Endothelial cell of umbilical vein (primary cell): Measurements from ENCODE around the gene TMEM52B. TPM values are rescaled to one million over a fixed set of nuclear protein-coding genes. Genes with fewer than 3 reads are reported as not detected.

Experiments used
- BruUV-seq: library from RNA; stranded (reverse); fragments of 400-500 nt; replicated peaks from 2 replicates; lab custom pipeline; 2021; lab: Mats Ljungman, UMichigan
- CTCF ChIA-PET: fragments of 300-600, 350-600 bp; sonication (Branson Sonifier 250); formaldehyde crosslinking; loops from one replicate; lab custom pipeline; 2021; ENCODE audit warnings: antibody characterized with exemption, inconsistent platforms; lab: Charles Lee
- POLR2A ChIA-PET: fragments of 300-600, 350-600 bp; sonication (Branson Sonifier 250); formaldehyde crosslinking; loops from one replicate; lab custom pipeline; 2021; ENCODE audit warnings: antibody characterized with exemption, inconsistent platforms; lab: Charles Lee
- DNase-seq: peaks from one replicate; pipeline ENCODE4 v3.0.0-alpha.2; 2011; ENCODE audit warnings: low read depth, low spot score
- FAIRE-seq: peaks from 2 replicates; lab custom pipeline; 2011; peaks lifted over from hg19 to GRCh38; lab: Jason Lieb, UNC
- H2AFZ ChIP-seq: 2 replicates; pipeline ENCODE4 v1.6.0; 2012; ENCODE audit warnings: low read depth, low read length, control low read depth, inconsistent platforms
- H3K27ac ChIP-seq: 2 replicates; pipeline ENCODE4 v1.5.1; 2011; ENCODE audit warnings: low read depth, mild to moderate bottlenecking, control low read depth, low read length, moderate library complexity; ENCODE audit not compliant: insufficient read depth
- H3K27me3 ChIP-seq, 2 experiments: 2 replicates each; pipeline versions ENCODE4 v1.6.0 to v1.6.1; 2011; ENCODE audit warnings: low read length in 2 of 2, mixed read lengths in 1 of 2; ENCODE audit not compliant: control insufficient read depth in 2 of 2, insufficient read depth in 2 of 2
- H3K36me3 ChIP-seq, 2 experiments: 2 replicates in 1 of 2; 3 replicates in 1 of 2; pipeline ENCODE4 v1.5.1; 2011; ENCODE audit warnings: low read length in 2 of 2, mild to moderate bottlenecking in 1 of 2, moderate library complexity in 1 of 2; ENCODE audit not compliant: control insufficient read depth in 2 of 2, insufficient read depth in 2 of 2; ENCODE audit errors: extremely low read depth in 1 of 2
- H3K4me1 ChIP-seq: 3 replicates; pipeline ENCODE4 v1.5.1; 2011; ENCODE audit warnings: mild to moderate bottlenecking, low read length; ENCODE audit not compliant: control insufficient read depth, insufficient read depth; ENCODE audit errors: extremely low read depth
- H3K4me2 ChIP-seq: 2 replicates; pipeline ENCODE4 v1.6.1; 2011; ENCODE audit warnings: low read length, control low read depth, mixed read lengths; ENCODE audit not compliant: insufficient read depth
- H3K4me3 ChIP-seq, 3 experiments: fragments of 200-600 bp in 1 of 3; sonication (generic), shearing (Covaris generic) in 1 of 3; replicated peaks in 1 of 3; 2 replicates each; pipeline ENCODE4 v1.5.1; 2011 to 2016; ENCODE audit warnings: control low read depth in 3 of 3, low read length in 3 of 3, mild to moderate bottlenecking in 2 of 3, inconsistent platforms in 1 of 3, low read depth in 1 of 3, moderate library complexity in 1 of 3; ENCODE audit not compliant: insufficient read depth in 1 of 3
- H3K79me2 ChIP-seq: 2 replicates; pipeline ENCODE4 v1.6.0; 2012; ENCODE audit warnings: low read length, inconsistent platforms; ENCODE audit not compliant: control insufficient read depth, insufficient read depth
- H3K9ac ChIP-seq: replicated peaks from 2 replicates; pipeline ENCODE3; 2011; ENCODE audit warnings: low read length, control low read depth; ENCODE audit not compliant: insufficient read depth; ENCODE audit errors: extremely low read depth
- H3K9me1 ChIP-seq: replicated peaks from 3 replicates; pipeline ENCODE4 v1.6.0; 2011; ENCODE audit warnings: mild to moderate bottlenecking, low read length; ENCODE audit not compliant: control insufficient read depth, insufficient read depth; ENCODE audit errors: extremely low read depth
- H3K9me3 ChIP-seq: replicated peaks from 2 replicates; pipeline ENCODE4 v1.5.1; 2012; ENCODE audit warnings: low read length, inconsistent platforms; ENCODE audit not compliant: control insufficient read depth, insufficient read depth
- H4K20me1 ChIP-seq: replicated peaks from 2 replicates; pipeline ENCODE3; 2011; ENCODE audit warnings: mild to moderate bottlenecking, low read length; ENCODE audit not compliant: control insufficient read depth, insufficient read depth; ENCODE audit errors: extremely low read depth
- CTCF ChIP-seq, 2 donors: IDR thresholded peaks; 1 replicate in 1 of 2; 2 replicates in 1 of 2; pipeline ENCODE4 v1.5.1; 2011; ENCODE audit warnings: low read length in 2 of 2, mild to moderate bottlenecking in 2 of 2, moderate library complexity in 2 of 2, control low read depth in 1 of 2, inconsistent platforms in 1 of 2, low read depth in 1 of 2; ENCODE audit not compliant: insufficient read depth in 1 of 2; ENCODE audit errors: extremely low read depth in 1 of 2
- EZH2 ChIP-seq: IDR thresholded peaks from 2 replicates; pipeline ENCODE4 v1.6.1; 2012; ENCODE audit warnings: borderline replicate concordance, low read depth, mild to moderate bottlenecking, moderate library complexity, low read length, inconsistent platforms; ENCODE audit not compliant: severe bottlenecking
- FOS ChIP-seq: IDR thresholded peaks from 2 replicates; pipeline ENCODE4 v1.6.1; 2011; ENCODE audit warnings: mild to moderate bottlenecking, low read length, moderate library complexity, borderline replicate concordance; ENCODE audit not compliant: insufficient read depth
- GATA2 ChIP-seq: IDR thresholded peaks from 2 replicates; pipeline ENCODE4 v1.7.0; 2011; ENCODE audit warnings: low read depth, mild to moderate bottlenecking, moderate library complexity, mixed read lengths, low read length; ENCODE audit not compliant: insufficient read length, insufficient read depth
- JUN ChIP-seq: IDR thresholded peaks from 2 replicates; pipeline ENCODE4 v1.6.1; 2011; ENCODE audit warnings: borderline replicate concordance, low read depth; ENCODE audit not compliant: insufficient read length, insufficient read depth
- MYC ChIP-seq: IDR thresholded peaks from one replicate; pipeline ENCODE4 v1.6.1; 2011; ENCODE audit warnings: mild to moderate bottlenecking, low read depth, low read length
- POLR2A ChIP-seq: IDR thresholded peaks from 2 replicates; pipeline ENCODE4 v1.6.1; 2012; ENCODE audit warnings: low read depth, mild to moderate bottlenecking, control low read depth, low read length
- POLR2AphosphoS5 ChIP-seq: IDR thresholded peaks from 2 replicates; pipeline ENCODE4 v1.6.1; 2012; ENCODE audit warnings: low read depth, mild to moderate bottlenecking, control low read depth, low read length, moderate library complexity; ENCODE audit not compliant: insufficient read depth
- dilution Hi-C: fragments of 300-500 bp; cut with MboI; formaldehyde crosslinking; loops from one replicate; pipeline ENCODE4 v1.15.0; 2019; ENCODE audit warnings: low sequenced_read_pairs; ENCODE audit not compliant: extremely low pct_ligation_motif_present
- intact Hi-C: fragments of 100-400 bp; cut with micrococcal nuclease; formaldehyde crosslinking; loops from one replicate; pipeline ENCODE4 v1.10.0; 2022
- polyA plus RNA-seq, 4 experiments: library from polyadenylated mRNA; depleted of rRNA in 3 of 4; stranded (reverse) in 3 of 4; unstranded in 1 of 4; fragments of >200 nt; gene quantifications; 2 replicates each; pipeline versions ENCODE4 v1.2.1 to v1.2.3, GENCODE V29; 2011 to 2012; ENCODE audit warnings: missing spikeins in 1 of 4
- total RNA-seq: library from RNA; stranded (reverse); gene quantifications from 2 replicates; pipeline ENCODE4 v1.2.3, GENCODE V29; 2021
- TF ChIP-seq, protein P1 (sequence below): IDR thresholded peaks from 2 replicates; pipeline ENCODE4 v1.6.1; 2011; ENCODE audit not compliant: insufficient read depth, insufficient read length

The TMEM52B gene
- total and polyA plus RNA-seq, 2 donors (not counting 3 experiments of a cell fraction or from before 2014, with no cell fraction given), result 0.24 TPM; not detected in 1

DNA sequence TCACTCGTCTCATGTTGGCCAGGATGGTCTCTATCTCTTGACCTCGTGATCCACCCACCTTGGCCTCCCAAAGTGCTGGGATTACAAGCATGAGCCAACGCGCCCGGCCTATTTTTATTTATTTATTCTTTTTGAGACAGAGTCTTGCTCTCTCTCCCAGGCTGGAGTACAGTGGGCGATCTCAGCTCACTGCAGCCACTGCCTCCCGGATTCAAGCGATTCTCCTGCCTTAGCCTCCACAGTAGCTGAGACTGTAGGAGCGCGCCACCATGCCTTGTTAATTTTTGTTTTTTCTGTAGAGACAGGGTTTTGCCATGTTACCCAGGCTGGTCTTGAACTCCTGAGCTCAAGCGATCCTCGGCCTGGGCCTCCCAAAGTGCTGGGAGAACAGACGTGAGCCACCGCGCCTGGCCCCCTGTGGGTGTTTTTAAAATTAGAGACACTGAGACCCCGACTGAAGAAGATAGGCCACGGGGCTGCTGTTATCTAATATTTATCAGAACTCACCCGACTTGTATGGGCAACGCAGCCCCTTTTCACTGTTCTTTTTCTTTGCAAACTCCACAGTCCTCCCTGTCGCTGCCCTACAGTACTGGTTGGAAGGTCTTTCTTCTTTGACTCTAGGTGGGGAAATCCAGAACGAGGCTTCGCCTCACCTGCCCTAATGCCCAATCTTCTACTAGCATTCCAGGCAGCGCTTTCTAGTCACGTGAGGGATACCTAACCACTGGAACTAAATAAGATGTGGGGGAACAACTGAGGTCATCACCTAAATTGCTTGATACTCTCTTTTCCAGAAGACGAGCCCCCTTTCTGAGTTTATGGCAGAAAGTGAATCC, 32.5 kb downstream of the TMEM52B start:
- ChIA-PET POLR2A (interaction anchor here (0.7 kb wide), 1 partner anchor 133 kb away, joined by 4 read pairs; no protein-coding TSS in a partner anchor), CTCF (interaction anchor here (1.9 kb wide), 1 partner anchor 58 kb away, joined by 5 read pairs; no protein-coding TSS in a partner anchor)
- no peak overlapping the region for H3K4me2 ChIP-seq
- H3K27me3 ChIP-seq, result no peaks in the 10 kb centered on the region
- no peak for TF ChIP-seq POLR2A
- TF ChIP-seq POLR2AphosphoS5, result no peak
- TF ChIP-seq, protein P1, sequence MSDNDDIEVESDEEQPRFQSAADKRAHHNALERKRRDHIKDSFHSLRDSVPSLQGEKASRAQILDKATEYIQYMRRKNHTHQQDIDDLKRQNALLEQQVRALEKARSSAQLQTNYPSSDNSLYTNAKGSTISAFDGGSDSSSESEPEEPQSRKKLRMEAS, result no peak
- TF ChIP-seq FOS, result no peak
- no peak for TF ChIP-seq MYC
- no peak for TF ChIP-seq EZH2
- no peak for TF ChIP-seq JUN
- no peak for TF ChIP-seq CTCF (IDR thresholded peaks at IDR 0.05; ENCODE audit: extremely low read depth in 1 of 2, insufficient read depth in 1 of 2, low read depth in 1 of 2, low read length in 2 of 2)
- no peak for TF ChIP-seq GATA2
- no peaks in the 10 kb centered on the region for H4K20me1 ChIP-seq
- intact Hi-C loops, result loop anchor here (5.0 kb wide), 2 partner anchors 194 to 461 kb away; partner anchors contain the start of gene STYK1
- H3K27ac ChIP-seq, result peak overlapping the region; percentile 96
- H2AFZ ChIP-seq, result no peak overlapping the region
- H3K4me3 ChIP-seq, result no peak overlapping the region
- FAIRE-seq (no peak), DNase-seq (no peak)
- no peaks in the 10 kb centered on the region for H3K36me3 ChIP-seq
- peaks cover 34% of the 10 kb centered on the region for H3K79me2 ChIP-seq
- H3K9ac ChIP-seq, result peak overlapping the region; percentile 34
- dilution Hi-C loops, result no loop called here
- peaks cover 15% of the 10 kb centered on the region for H3K4me1 ChIP-seq
- BruUV-seq, result no TSS peak
- H3K9me3 ChIP-seq, result no peaks in the 10 kb centered on the region
- no peaks in the 10 kb centered on the region for H3K9me1 ChIP-seq
